Activated effector memory CD4-positive, alpha-beta T cell treated with Interleukin-2 at 50 U/mL for 16 hours (primary cell): ENCODE results near the gene LTBR.
"Not testable (repeated sequence)": the region's sequence is repeated elsewhere in the genome, so short reads cannot be mapped to it uniquely, and the experiment has no call there.

ENCODE experiments used
- DNase-seq: peaks from one replicate; pipeline ENCODE4 v3.0.0-alpha.2; 2020

Gene LTBR

DNA sequence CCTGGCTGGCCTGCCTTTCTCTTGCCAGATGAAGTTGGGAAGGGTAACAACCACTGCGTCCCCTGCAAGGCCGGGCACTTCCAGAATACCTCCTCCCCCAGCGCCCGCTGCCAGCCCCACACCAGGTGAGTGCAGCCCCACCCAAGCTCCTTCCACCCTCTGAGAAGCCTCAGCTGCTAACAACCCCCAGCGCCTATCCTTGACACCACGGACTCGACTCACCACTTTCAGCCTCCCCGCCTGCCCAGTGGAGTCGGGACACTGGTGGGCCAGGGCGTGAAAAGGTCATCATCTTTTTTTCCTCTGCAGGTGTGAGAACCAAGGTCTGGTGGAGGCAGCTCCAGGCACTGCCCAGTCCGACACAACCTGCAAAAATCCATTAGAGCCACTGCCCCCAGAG lies 2.1 kb downstream of the LTBR start:
- no peak for DNase-seq

DNA sequence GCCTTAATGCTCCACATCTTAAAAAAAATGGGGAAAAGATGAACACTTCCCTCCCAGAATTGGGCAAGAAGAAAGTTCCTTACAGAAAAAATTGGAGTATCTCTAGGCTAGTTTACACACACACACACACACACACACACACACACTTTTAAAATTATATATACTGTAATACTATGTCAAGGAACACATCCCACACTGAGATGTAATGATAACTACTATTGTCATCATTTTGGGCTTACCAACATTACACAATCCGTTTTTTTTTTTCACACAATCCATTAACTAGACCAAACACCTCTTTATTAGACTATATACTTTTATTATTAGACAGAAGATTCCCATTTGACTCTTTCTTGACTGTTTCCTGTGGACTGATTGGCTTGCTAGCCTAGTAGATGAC lies 2.5 kb downstream of the LTBR start:
- no peak for DNase-seq

DNA sequence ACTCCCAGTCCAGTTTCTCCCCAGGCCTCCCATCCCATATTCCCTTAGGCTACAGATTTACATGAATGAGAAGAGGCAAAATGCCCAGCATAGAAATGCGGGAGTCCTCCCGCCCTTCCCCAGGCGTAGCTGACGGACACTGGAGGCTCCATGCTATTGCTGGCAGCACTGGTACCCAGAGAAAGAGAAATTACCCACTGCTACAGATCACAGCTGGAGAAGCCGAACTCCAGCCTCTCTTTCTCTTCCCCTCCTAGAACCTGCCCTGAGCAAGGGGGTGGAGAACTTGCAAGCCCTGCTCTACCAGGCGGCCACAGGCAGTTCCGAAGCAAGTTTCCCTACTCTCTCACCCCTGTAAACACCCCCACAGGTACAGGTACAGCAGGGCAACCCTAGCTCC lies 3.6 kb downstream of the LTBR start:
- DNase-seq: no peak

DNA sequence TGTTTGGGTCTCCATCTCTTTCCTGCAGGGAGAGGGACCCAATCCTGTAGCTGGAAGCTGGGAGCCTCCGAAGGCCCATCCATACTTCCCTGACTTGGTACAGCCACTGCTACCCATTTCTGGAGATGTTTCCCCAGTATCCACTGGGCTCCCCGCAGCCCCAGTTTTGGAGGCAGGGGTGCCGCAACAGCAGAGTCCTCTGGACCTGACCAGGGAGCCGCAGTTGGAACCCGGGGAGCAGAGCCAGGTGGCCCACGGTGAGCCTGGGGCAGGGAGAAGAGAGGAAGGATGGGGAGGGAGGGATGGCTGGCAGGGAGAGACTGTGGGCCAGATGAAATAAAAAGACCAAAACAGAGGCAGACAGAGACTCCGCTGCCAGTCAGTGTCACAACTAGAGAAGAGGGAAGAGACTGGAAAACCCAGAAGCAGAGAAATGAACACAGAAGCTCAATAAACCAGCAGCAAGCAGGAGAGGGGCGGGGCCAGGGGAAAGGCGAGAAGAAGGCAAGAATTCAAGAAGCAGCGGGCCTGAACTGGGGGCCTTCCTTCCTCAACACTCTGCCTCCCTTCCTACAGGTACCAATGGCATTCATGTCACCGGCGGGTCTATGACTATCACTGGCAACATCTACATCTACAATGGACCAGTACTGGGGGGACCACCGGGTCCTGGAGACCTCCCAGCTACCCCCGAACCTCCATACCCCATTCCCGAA lies 6.3 kb downstream of the LTBR start:
- no peak for DNase-seq

DNA sequence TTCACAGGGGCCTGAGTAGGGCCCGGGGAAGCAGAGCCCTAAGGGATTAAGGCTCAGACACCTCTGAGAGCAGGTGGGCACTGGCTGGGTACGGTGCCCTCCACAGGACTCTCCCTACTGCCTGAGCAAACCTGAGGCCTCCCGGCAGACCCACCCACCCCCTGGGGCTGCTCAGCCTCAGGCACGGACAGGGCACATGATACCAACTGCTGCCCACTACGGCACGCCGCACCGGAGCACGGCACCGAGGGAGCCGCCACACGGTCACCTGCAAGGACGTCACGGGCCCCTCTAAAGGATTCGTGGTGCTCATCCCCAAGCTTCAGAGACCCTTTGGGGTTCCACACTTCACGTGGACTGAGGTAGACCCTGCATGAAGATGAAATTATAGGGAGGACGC lies 7.1 kb downstream of the LTBR start:
- DNase-seq: no peak

DNA sequence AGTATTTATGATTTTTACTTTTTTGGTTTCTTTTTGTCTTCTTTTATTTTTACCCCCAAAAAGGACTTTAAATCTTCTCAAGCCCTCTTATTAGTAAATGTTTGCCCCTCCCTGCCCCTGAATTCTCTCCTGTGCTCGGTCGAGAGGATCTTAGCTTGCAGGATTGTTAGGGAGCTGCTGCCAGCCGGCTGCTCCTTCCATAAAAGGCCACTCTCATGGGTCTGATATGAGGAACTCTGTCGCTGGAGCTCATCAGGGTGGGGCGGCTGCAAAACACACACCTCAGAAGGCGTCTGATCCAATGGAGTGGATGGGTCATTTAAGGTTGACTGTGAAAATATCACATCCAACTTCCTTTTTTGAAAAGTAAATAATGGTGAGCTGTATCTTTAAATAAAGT lies 8.5 kb downstream of the LTBR start:
- DNase-seq: no peak

DNA sequence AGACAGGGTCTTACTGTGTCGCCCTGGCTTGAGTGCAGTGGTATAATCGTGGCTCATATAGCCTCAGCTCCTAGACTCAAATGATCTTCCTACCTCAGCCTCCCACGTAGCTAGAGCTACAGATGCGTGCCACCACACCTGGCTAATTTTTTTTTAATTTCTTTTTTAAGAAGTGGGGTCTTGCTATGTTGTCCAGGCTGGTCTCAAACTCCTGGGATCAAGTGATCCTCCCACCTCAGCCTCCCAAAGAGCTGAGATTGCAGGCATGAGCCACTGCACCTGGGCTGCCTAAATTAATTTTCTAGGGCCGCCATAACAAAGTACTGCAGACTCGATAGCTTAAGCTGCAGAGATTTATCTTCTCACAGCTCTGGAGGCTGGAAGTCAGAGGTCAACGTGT lies 9.1 kb downstream of the LTBR start:
- DNase-seq: no peak

DNA sequence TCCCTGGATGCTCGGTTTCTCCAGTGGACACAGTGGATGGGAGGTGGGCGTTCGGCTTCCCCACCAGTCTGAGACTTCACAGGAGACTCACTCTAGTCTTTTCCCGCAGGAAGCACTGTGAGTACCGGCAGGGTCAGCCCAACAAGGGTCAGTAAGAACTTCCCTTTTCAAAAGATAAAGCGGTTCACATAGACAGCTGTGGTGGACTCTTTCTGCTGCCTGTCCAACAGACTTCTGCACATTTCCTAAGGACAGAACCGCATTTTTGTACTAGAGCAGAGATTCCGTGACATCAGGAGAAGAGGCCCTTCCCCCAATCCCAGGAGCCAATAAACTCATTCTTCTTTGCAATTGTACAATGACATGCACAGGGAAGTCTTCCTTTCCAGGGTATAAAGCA lies 10.4 kb downstream of the LTBR start:
- DNase-seq: no peak

DNA sequence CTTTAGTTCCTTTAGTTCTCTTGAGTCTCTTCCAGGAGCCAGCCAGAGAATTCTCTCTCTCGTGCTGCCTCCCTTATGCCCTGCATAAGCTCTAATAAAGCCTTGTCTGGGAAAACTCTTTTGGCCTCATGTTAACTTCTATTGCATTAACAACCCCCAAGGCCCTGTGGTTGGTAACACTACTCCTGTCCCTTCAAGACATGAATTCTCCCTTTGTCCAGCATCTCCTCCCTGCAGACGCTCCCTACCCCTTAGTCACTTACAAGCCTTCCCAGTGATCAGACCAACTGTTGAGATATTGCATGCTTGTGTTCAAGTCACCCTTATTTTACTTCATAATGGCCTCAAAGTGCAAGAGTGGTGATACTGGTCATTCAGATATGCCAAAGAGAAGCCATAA lies 12.1 kb downstream of the LTBR start:
- no peak for DNase-seq

DNA sequence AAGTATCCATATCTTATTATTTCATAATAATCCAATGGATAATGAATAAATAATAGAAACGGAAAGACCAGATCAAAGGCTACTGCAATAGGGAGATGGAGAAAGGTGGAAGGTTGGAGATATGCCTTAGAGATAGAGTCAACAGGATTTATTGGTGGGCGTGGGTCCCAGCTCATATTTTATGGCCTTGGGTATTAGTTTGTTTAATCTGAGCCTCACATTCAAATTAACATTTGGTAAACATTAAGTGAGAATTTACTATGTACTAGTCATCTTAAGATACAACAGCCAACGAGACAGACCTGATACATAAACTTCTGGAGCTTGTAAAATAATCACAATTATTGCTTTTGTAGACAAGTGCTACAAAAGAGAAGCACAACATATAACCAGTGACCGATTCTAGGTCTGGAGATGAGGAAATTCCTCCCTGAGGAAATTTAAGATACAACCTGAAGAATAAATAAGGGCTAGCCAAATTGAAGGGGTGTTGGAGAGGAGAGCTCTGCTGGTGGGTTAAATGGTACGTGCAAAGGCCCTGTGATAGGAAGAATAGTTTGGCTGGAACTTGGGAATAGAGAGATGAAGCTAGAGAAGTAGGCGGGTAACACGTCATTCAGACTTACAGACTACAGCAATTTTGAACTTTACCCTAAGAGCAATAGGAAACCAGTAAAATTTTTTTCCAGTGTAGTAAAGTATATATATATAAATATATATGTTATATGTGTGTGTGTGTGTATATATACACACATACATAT lies 16.1 kb downstream of the LTBR start:
- DNase-seq: no peak

DNA sequence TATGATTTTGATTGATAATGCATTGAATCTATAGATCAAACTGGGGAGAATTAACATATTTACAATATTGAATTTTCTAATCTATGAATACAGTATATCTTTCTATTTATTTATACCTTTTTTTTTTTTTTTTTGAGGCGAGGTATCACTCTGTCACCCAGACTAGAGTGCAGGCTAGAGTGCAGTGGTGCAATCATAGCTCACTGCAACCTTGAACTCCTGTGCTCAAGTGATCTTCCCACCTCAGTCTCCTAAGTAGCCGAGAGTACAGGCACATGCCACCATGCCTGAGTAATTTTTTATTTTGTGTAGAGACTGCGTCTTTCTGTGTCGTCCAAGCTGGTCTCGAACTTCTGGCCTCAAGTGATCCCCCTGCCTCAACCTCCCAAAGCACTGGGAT lies 20.4 kb downstream of the LTBR start:
- no peak for DNase-seq

DNA sequence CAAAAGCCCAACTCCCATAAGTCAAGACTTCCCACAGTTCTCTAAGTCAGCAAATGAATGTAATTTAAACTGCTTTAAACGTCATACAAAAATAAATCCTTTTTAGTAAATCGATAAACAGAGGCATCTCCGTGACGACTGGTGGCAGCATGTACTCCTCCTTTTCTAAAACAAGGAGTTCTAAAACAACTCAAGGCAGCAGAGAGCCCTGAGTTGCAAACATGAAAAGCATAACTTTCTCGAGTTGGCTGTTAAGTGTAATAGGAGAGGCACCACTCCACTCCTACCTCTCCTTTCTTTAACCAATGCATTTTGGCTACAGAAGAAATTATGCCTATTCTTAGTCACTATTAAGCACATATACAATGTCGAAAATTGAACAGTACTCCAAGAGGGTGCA lies 22.0 kb downstream of the LTBR start:
- DNase-seq: no peak

DNA sequence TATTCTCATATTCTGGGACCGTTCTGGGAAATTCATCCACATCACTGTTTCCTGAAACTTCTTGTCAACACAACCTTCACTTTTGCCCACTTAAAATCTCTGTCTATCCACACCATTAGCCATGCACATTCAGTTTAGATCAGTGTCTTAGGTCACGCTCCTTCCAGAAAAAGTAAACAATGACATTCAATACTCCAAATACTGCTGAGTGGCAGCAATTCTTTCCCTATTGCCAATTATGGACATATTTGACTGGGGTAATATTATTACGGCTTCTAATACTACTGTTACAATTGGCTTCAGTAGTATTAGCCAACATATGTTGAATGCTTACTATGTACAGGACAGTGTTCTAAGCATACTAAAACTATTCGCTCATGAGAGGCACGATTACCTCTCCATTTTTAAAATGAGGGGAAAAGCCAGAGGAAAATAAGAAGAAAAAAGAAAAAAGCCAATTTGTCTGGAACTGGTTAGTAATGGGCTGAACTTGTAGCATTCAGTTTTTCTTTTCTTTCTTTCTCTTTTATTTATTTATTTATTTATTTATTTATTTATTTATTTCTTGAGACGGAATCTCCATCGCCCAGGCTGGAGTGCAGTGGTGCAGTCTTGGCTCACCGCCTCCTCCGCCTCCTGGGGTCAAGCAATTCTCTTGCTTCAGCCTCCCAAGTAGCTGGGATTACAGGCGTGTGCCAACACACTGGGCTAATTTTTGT lies 23.4 kb downstream of the LTBR start:
- no peak for DNase-seq

DNA sequence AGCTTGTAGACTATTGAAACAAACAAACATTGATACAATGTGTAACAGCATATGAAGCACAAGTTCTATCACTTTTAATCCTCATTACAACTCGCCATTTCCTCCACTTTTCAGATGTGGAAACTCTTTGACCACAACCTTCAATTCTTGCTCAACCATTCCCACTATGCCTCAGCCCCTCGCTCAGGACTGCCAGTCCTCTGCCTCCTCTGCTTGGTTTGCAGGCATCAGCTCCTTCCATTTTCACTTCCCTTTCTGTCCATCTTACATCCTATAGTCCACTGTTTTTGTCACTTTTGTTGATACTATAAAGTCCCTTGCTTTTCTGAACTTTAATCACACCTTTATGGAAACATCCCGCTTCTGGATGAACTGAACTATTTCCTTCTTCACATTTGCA lies 32.6 kb downstream of the LTBR start:
- DNase-seq: no peak

DNA sequence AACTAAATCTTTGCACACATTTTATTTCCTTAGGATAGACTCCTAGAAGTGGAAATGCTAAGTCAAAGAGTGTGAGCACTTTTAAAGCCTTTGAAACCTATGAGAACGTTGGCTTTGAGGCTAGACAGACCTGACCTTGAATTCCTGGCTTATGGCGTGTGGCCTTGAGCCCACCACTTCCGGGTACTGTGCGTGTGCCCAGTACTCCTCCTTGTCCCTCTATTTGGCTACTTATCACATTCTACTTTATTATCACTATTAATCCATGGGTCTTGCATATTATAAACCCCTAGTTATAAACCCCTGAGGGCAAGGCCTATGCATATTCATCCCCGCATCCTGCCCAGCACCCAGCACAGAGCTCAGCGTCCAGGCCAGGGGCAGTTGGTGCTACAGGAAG lies 34.8 kb downstream of the LTBR start:
- DNase-seq: no peak

DNA sequence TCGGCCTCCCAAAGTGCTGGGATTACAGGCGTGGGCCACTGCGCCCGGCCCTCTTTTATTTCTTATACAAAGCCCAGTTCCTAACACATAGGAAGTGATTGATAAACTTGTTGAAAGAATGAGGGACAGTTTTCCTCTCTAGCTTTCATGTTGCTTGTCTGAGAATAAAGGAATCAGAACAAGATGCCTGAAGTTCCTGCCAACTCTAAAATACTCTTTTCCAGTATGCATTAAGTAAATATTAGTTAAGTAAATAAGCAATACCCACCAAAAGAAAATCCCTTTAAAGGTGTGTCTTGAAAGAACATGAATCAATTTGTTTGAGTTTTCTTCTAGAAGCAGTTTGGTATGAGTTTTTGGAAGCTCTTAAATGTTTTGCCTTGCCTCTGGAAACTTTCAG lies 36.4 kb downstream of the LTBR start:
- DNase-seq: no peak

DNA sequence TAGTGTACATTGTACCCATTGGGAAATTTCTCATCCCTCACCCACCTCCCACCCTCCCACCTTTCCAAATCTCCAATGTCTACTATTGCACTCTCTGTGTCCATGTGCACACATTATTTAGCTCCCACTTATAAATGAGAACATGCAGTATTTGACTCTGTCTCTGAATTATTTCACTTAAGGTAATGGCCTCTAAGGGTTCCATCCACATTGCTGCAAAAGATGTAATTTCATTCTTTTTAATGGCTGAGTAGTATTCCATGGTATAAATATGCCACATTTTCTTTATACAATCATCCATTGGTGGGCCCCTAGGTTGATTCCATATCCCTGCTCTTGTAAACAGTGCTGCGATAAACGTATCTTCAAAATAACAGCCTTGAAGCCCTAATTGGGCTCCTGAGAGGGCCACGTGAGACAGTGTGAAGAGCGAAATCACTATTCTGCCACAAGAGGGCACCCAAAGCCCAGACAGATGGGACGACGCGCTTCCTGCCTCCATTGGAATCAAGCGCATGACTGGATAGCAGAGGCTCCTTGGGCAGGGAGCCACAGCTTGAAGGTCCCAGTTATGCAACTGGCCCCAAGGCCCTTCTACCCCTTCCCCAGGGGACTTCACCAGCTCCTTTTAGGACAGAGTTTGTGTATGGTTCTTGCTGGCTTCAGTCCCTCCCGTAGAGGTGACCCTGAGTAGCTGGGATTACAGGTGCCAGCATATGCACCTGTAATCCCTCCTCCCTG lies 39.5 kb downstream of the LTBR start:
- DNase-seq: peak; percentile 63

DNA sequence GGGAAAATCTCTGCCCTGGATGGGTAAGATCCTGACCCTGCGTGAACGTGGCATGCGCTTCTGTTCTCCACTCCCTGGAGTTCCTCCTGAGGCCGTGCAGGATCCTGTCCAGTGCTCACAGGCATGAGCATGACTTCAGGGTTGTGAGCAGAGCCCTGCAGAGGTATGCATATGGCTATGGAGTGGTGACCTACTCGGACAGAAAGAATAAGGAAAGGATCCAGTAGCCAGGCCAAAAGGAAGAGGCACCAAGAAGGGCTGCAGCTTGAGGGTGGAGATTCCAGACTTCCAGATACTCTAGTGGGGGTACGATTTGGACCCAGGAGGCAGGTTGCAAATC lies 40.0 kb downstream of the LTBR start:
- no peak for DNase-seq

DNA sequence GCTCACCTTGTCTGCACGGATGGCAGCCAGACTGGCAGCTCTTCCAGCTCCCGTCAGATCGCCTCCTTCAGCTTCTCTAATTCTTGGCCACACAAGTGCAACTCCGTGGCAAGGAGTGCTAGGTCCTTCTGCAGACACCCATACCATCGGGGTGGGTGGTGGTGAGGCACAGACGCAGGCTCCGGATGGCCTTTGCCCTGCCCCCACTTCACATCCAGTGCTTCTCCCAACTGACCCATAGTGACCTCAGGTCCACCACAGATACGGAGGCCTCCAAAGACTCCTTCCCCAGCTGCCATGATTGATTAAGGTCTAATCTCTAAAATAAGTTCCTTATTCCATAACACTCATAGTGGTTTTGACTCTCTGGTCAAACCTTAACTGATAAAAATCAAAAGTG lies 40.9 kb downstream of the LTBR start:
- no peak for DNase-seq

DNA sequence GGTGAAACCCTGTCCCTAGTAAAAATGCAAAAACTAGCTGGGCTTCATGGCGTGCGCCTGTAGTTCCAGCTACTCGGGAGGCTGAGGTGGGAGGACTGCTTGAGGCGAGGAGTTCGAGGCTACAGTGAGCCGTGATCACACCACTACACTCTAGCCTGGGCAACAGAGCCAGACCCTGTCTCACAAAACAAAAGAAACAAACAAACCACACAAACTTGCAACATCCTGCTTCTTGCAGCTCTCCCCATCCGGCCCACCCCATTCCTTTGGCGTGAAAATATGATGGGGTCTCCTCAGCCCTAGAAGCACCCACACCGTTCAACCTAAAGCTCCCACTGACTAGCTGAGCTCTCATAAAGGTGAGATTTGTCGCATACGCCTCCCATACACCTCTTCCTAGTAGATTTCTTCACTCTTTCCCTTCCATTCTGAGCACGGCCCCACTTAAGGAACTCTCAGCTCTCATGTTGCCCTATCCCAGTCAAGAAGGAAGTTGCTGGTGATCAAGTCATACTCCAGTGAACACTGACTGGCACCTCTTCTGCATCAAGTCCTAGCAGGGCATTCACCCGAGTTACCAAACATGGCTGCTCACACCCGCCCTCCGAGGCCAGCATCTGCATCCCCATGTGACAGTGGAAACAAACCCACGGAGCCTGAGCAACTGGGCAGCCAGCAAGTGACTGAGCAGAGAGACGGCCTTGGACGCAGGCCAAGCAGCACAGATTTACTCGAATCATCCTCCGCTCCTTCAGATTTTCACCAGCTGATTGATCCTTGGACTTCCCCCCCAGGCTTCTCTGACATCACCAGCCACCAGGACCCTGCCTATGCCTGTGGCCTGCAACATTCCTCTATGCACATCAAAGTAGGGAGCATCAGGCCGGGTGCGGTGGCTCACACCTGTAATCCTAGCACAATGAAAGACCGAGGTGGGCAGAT lies 41.9 kb downstream of the LTBR start:
- no peak for DNase-seq

DNA sequence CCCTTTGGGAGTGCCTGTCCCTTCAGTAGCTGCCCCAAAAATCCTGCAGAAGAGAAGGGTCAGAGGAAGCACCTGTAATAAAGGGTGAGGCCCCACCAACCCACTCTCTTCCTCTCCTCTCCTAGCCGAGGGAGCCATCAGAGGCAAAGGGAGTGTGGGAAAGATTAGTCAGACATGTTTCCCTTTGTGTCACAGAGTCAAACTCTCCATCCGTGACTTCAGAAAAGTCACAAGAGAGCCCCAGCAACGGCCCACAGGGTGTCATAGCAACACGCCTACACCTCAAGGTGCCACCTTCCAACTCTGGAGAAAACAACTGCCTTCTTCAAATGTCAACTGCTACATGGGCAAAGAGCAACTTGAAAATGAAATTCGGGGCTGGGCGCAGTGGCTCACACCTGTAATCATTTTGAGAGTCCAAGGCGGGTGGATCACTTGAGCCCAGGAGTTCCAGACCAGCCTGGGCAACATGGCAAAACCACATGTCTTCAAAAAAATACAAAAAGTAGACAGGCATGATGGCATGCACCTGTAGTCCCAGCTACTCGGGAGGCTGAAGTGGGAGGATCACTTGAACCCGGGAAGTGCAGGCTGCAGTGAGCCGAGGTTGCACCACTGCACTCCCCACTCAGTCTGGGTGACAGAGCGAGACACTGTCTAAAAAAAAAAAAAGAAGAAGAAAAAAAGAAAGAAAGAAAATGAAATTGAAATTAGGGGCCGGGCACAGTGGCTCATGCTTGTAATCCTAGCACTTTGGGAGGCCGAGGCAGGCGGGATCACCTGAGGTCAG lies 43.1 kb downstream of the LTBR start:
- peak; percentile 61 for DNase-seq

DNA sequence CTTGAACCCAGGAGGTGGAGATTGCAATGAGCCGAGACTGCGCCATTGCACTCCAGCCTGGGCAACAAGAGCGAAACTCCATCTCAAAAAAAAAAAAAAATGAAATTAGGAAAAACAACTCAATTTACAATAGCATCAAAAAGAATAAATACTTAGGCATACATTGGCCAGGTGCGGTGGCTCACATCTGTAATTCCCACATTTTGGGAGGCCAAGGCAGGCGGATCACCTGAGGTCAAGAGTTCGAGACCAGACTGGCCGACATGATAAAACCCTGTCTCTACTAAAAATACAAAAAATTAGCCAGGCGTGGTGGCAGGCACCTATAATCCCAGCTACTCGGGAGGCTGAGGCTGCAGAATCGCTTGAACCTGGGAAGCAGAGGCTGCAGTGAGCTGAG lies 43.8 kb downstream of the LTBR start:
- not testable (repeated sequence) for DNase-seq
